ENCODE results near the gene CDC40. TPM values are rescaled to one million over a fixed set of nuclear protein-coding genes. Genes with fewer than 3 reads are reported as not detected.

Gene CDC40
- total and polyA plus RNA-seq, 10 of the 15 experiments (the other 5 are each of a cell fraction or from before 2014, with no cell fraction given): 20.1 to 35.5 (median 26.1) TPM

GRCh38 chr6:110140650-110141049, 39.6 kb upstream of the CDC40 start:
- in situ Hi-C loops (cut with MboI): no loop called here
- 59% methylated on average over 2 of the region's 2 CpGs for WGBS (ENCODE audit: insufficient coverage, insufficient replicate concordance, low lambda C conversion rate, missing lambda C conversion rate)
- Histone ChIP-seq H3K27me3 (replicated peaks in 1 of 2; ENCODE audit: control insufficient read depth in 2 of 2, insufficient read depth in 2 of 2, low read length in 1 of 2) (no peaks in the 10 kb centered on the region), H3K27ac (ENCODE audit: control insufficient read depth, insufficient read depth) (no peak overlapping the region), H3K4me1 (ENCODE audit: control insufficient read depth, insufficient read depth, low read length) (no peaks in the 10 kb centered on the region), H3K4me3 (no peak overlapping the region), H3K9ac (ENCODE audit: control insufficient read depth, insufficient read depth, low read length) (no peak overlapping the region), H3K9me3 (replicated peaks; ENCODE audit: control insufficient read depth, insufficient read depth, low read length) (no peaks in the 10 kb centered on the region; the same call in 2 of the 3 replicates), H2AFZ (ENCODE audit: control insufficient read depth, low read depth, low read length) (no peak overlapping the region), H3K79me2 (ENCODE audit: control insufficient read depth, insufficient read depth, low read length) (no peaks in the 10 kb centered on the region), H3K36me3 (ENCODE audit: control insufficient read depth in 2 of 2, insufficient read depth in 2 of 2, low read length in 1 of 2) (no peaks in the 10 kb centered on the region), H3K4me2 (ENCODE audit: control insufficient read depth, insufficient read depth) (no peak overlapping the region), H4K20me1 (ENCODE audit: control insufficient read depth, insufficient read depth) (no peaks in the 10 kb centered on the region)
- SMC1A ChIA-PET (ENCODE audit: uncharacterized antibody, unreplicated experiment): no interaction called here
- no peak for DNase-seq (ENCODE audit: low read depth, low spot score)
- no TSS peak for BruUV-seq (replicated peaks)
- RAD21 ChIA-PET (ENCODE audit: unreplicated experiment): no interaction called here
- intact Hi-C loops (cut with micrococcal nuclease; ENCODE audit: unreplicated experiment): no loop called here
- CTCF ChIA-PET: no interaction called here
- TF ChIP-seq SP1 (IDR thresholded peaks at IDR 0.05; ENCODE audit: low read depth, low read length): no peak
- no peak for TF ChIP-seq MTA3 (IDR thresholded peaks at IDR 0.05; ENCODE audit: borderline replicate concordance, low read length)
- TF ChIP-seq DPF2 (IDR thresholded peaks at IDR 0.05): no peak
- no peak for TF ChIP-seq IRF4 (IDR thresholded peaks at IDR 0.05; ENCODE audit: low read depth, low read length)
- TF ChIP-seq KAT2A (conservative IDR thresholded peaks at IDR 0.05; ENCODE audit: control insufficient read depth, low read depth, low read length): no peak
- TF ChIP-seq, protein P1, sequence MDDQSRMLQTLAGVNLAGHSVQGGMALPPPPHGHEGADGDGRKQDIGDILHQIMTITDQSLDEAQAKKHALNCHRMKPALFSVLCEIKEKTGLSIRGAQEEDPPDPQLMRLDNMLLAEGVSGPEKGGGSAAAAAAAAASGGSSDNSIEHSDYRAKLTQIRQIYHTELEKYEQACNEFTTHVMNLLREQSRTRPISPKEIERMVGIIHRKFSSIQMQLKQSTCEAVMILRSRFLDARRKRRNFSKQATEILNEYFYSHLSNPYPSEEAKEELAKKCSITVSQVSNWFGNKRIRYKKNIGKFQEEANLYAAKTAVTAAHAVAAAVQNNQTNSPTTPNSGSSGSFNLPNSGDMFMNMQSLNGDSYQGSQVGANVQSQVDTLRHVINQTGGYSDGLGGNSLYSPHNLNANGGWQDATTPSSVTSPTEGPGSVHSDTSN (IDR thresholded peaks at IDR 0.05; ENCODE audit: insufficient replicate concordance, low read depth, low read length): no peak
- no peak for TF ChIP-seq EP300 (IDR thresholded peaks at IDR 0.05; ENCODE audit: borderline replicate concordance in 1 of 2, control insufficient read depth in 1 of 2, low read depth in 2 of 2, low read length in 2 of 2)
- TF ChIP-seq SMC3 (IDR thresholded peaks at IDR 0.05; ENCODE audit: borderline replicate concordance, low read length): no peak
- no peak for TF ChIP-seq NRF1 (conservative IDR thresholded peaks at IDR 0.05; ENCODE audit: low read depth, low read length)
- no peak for TF ChIP-seq ZNF207 (IDR thresholded peaks at IDR 0.05; ENCODE audit: borderline replicate concordance)
- no peak for TF ChIP-seq SMAD5 (IDR thresholded peaks at IDR 0.05; ENCODE audit: low read depth)
- no peak for FAIRE-seq
- POLR2A ChIA-PET: no interaction called here
- no peak for ATAC-seq
